Islet precursor cell (in vitro differentiated cells): ENCODE data around the gene CCT7.
"Not testable (repeated sequence)": the region's sequence is repeated elsewhere in the genome, so short reads cannot be mapped to it uniquely, and the experiment has no call there.

Experiments
- DNase-seq: peaks from one replicate; pipeline ENCODE4 v3.0.0-alpha.2; 2018

The CCT7 gene

GRCh38 chr2:73233932-73234832 is at the start of gene CCT7:
Gene CCT7 (plus strand): TSS chr2:73234308. CDS start chr2:73234379, 71 bp downstream.
- peak; percentile 94 for DNase-seq

- DNase-seq: no peak
Observed at GRCh38 chr2:73185965-73186364, 48.1 kb upstream of the CCT7 start.

- DNase-seq: no peak
Observed at GRCh38 chr2:73187549-73187948, 46.6 kb upstream of the CCT7 start.

- no peak for DNase-seq
Observed at GRCh38 chr2:73197579-73197978, 36.5 kb upstream of the CCT7 start.

- not testable (repeated sequence) for DNase-seq
Observed at GRCh38 chr2:73200281-73200680, 33.8 kb upstream of the CCT7 start.

- peak; percentile 68 for DNase-seq
Observed at GRCh38 chr2:73202156-73203054, 31.7 kb upstream of the CCT7 start, which contains the start of gene NOTO. Gene NOTO (plus strand): TSS chr2:73202574. CDS start chr2:73202667, 93 bp downstream.

- DNase-seq: peak; percentile 66
Observed at GRCh38 chr2:73203055-73203681, 30.9 kb upstream of the CCT7 start.

- DNase-seq: no peak
Observed at GRCh38 chr2:73205611-73206010, 28.5 kb upstream of the CCT7 start.

GRCh38 chr2:73208258-73208657 is 25.9 kb upstream of the CCT7 start:
- no peak for DNase-seq

- DNase-seq: no peak
Observed at GRCh38 chr2:73210019-73210418, 24.1 kb upstream of the CCT7 start.

GRCh38 chr2:73210696-73211095 is 23.4 kb upstream of the CCT7 start:
- DNase-seq: no peak

- no peak for DNase-seq
Observed at GRCh38 chr2:73212098-73212447, 22.0 kb upstream of the CCT7 start.

GRCh38 chr2:73212448-73213176 is 21.5 kb upstream of the CCT7 start:
- DNase-seq: peak; percentile 87

- DNase-seq: peak; percentile 93
Observed at GRCh38 chr2:73214120-73215035, 19.7 kb upstream of the CCT7 start, which contains the start of gene SMYD5. Gene SMYD5 (plus strand): TSS chr2:73214245. CDS start chr2:73214267, 22 bp downstream.

GRCh38 chr2:73215254-73215653 is 18.9 kb upstream of the CCT7 start:
- no peak for DNase-seq

GRCh38 chr2:73217160-73217559 is 16.9 kb upstream of the CCT7 start:
- no peak for DNase-seq

- DNase-seq: no peak
Observed at GRCh38 chr2:73217826-73218225, 16.3 kb upstream of the CCT7 start.

- no peak for DNase-seq
Observed at GRCh38 chr2:73218298-73218697, 15.8 kb upstream of the CCT7 start.

GRCh38 chr2:73223821-73224220 is 10.3 kb upstream of the CCT7 start:
- DNase-seq: no peak

GRCh38 chr2:73225513-73226360 is 8.4 kb upstream of the CCT7 start:
- DNase-seq: no peak
